SK-N-SH (cell line): ENCODE measurements around the gene WIPF3. TPM values are rescaled to one million over a fixed set of nuclear protein-coding genes. Genes with fewer than 3 reads are reported as not detected.

Experiments used
- CTCF ChIA-PET: fragments of 300-600, 350-600 bp; formaldehyde crosslinking; extraction: SDS; loops from one replicate; lab custom pipeline; 2021; lab: Yijun Ruan, JAX
- POLR2A ChIA-PET: fragments of 350-600 bp; sonication (Branson Sonifier 250); formaldehyde crosslinking; extraction: SDS; loops from one replicate; lab custom pipeline; 2020; ENCODE audit warnings: antibody characterized with exemption, inconsistent platforms; lab: Yijun Ruan, JAX
- DNase-seq: peaks from one replicate; pipeline ENCODE4 v3.0.0; 2012
- H2AFZ ChIP-seq: fragments of 200-600 bp; sonication (generic); 2 replicates; pipeline ENCODE4 v1.8.1; 2016; ENCODE audit warnings: antibody characterized with exemption, mild to moderate bottlenecking, low read depth
- H3F3A ChIP-seq: fragments of 200-600 bp; sonication (generic); replicated peaks from 2 replicates; pipeline ENCODE3; 2016; ENCODE audit warnings: antibody characterized with exemption, mild to moderate bottlenecking; ENCODE audit not compliant: insufficient read depth
- H3K27ac ChIP-seq, 2 experiments: fragments of 200-500 bp in 1 of 2; fragments of 200-600 bp in 1 of 2; sonication (Bioruptor generic) in 1 of 2; sonication (generic), shearing (Covaris generic) in 1 of 2; 2 replicates each; pipeline versions ENCODE4 v1.5.1 to v1.6.1; 2014 to 2016; ENCODE audit warnings: low read depth in 2 of 2, inconsistent platforms in 1 of 2, low read length in 1 of 2, mild to moderate bottlenecking in 1 of 2, mixed read lengths in 1 of 2
- H3K27me3 ChIP-seq: fragments of 200-600 bp; sonication (generic), shearing (Covaris generic); 2 replicates; pipeline ENCODE4 v1.6.1; 2016; ENCODE audit warnings: mixed run types; ENCODE audit not compliant: insufficient read depth
- H3K36me3 ChIP-seq, 2 experiments: fragments of 200-500 bp in 1 of 2; fragments of 200-600 bp in 1 of 2; sonication (Bioruptor generic) in 1 of 2; sonication (generic) in 1 of 2; replicated peaks in 1 of 2; 2 replicates each; pipeline versions ENCODE3 to v1.5.1; 2014 to 2016; ENCODE audit warnings: low read length in 1 of 2, mild to moderate bottlenecking in 1 of 2; ENCODE audit not compliant: insufficient read depth in 2 of 2, control insufficient read depth in 1 of 2
- H3K4me1 ChIP-seq, 2 experiments: fragments of 200-500 bp in 1 of 2; fragments of 200-600 bp in 1 of 2; sonication (Bioruptor generic) in 1 of 2; sonication (generic), shearing (Covaris generic) in 1 of 2; 2 replicates each; pipeline versions ENCODE4 v1.5.1 to v1.6.1; 2014 to 2016; ENCODE audit warnings: low read depth in 1 of 2, low read length in 1 of 2, mixed run types in 1 of 2; ENCODE audit not compliant: insufficient read depth in 2 of 2, control insufficient read depth in 1 of 2
- H3K4me2 ChIP-seq: fragments of 200-600 bp; sonication (generic), shearing (Covaris generic); 2 replicates; pipeline ENCODE4 v1.6.1; 2017; ENCODE audit warnings: mixed run types
- H3K4me3 ChIP-seq, 2 experiments: fragments of 200-500 bp in 1 of 2; fragments of 200-600 bp in 1 of 2; sonication (Bioruptor generic) in 1 of 2; sonication (generic), shearing (Covaris generic) in 1 of 2; 2 replicates each; pipeline versions ENCODE4 v1.5.1 to v1.8.1; 2014 to 2016; ENCODE audit warnings: low read depth in 2 of 2, inconsistent platforms in 1 of 2, low read length in 1 of 2, mild to moderate bottlenecking in 1 of 2, mixed read lengths in 1 of 2, moderate library complexity in 1 of 2
- H3K79me2 ChIP-seq: fragments of 200-600 bp; sonication (generic); 2 replicates; pipeline ENCODE4 v1.8.1; 2017; ENCODE audit warnings: mild to moderate bottlenecking; ENCODE audit not compliant: insufficient read depth
- H3K9ac ChIP-seq: fragments of 200-600 bp; sonication (generic); 2 replicates; pipeline ENCODE4 v1.6.1; 2017; ENCODE audit warnings: mixed run types
- H3K9me2 ChIP-seq: fragments of 200-600 bp; sonication (generic); 2 replicates; pipeline ENCODE4 v1.6.1; 2017; ENCODE audit warnings: mixed run types
- H3K9me3 ChIP-seq: fragments of 200-600 bp; sonication (generic); 2 replicates; pipeline ENCODE4 v1.6.1; 2017; ENCODE audit warnings: mixed run types, mild to moderate bottlenecking, moderate library complexity
- H4K20me1 ChIP-seq: fragments of 200-600 bp; sonication (generic); 2 replicates; pipeline ENCODE4 v1.6.1; 2017; ENCODE audit warnings: mild to moderate bottlenecking, mixed run types; ENCODE audit not compliant: insufficient read depth
- EZH2phosphoT487 ChIP-seq: fragments of 200-600 bp; sonication (generic); IDR thresholded peaks from 2 replicates; pipeline ENCODE4 v1.6.1; 2017; ENCODE audit warnings: low read depth, mixed run types, mild to moderate bottlenecking, antibody characterized with exemption, moderate library complexity, borderline replicate concordance
- FOXM1 ChIP-seq: IDR thresholded peaks from 2 replicates; pipeline ENCODE4 v1.4.0; 2012; ENCODE audit warnings: low read depth, mild to moderate bottlenecking
- MAX ChIP-seq: IDR thresholded peaks from 2 replicates; pipeline ENCODE4 v1.4.0; 2012; ENCODE audit warnings: low read depth
- MEF2A ChIP-seq: IDR thresholded peaks from 2 replicates; pipeline ENCODE4 v1.4.0; 2012; ENCODE audit warnings: low read depth, borderline replicate concordance
- NFIC ChIP-seq: IDR thresholded peaks from 2 replicates; pipeline ENCODE4 v1.4.0; 2012; ENCODE audit warnings: borderline replicate concordance
- PBX3 ChIP-seq: IDR thresholded peaks from 2 replicates; pipeline ENCODE4; 2012
- RCOR1 ChIP-seq: fragments of 150-350 bp; IDR thresholded peaks from 2 replicates; pipeline ENCODE4 v1.6.1; 2017; ENCODE audit warnings: antibody characterized with exemption, low read length
- RXRA ChIP-seq: IDR thresholded peaks from 2 replicates; pipeline ENCODE4 v1.4.0; 2012; ENCODE audit warnings: low read depth, mild to moderate bottlenecking, borderline replicate concordance
- USF1 ChIP-seq: IDR thresholded peaks from 2 replicates; pipeline ENCODE4 v1.4.0; 2012; ENCODE audit warnings: low read depth, borderline replicate concordance
- USF2 ChIP-seq: fragments of 150-350 bp; IDR thresholded peaks from 2 replicates; pipeline ENCODE4 v1.6.1; 2017; ENCODE audit warnings: antibody characterized with exemption, low read length, low read depth, borderline replicate concordance
- YY1 ChIP-seq: IDR thresholded peaks from 2 replicates; pipeline ENCODE4 v1.4.0; 2012; ENCODE audit warnings: low read depth, mild to moderate bottlenecking
- ZBTB33 ChIP-seq: IDR thresholded peaks from 2 replicates; pipeline ENCODE4 v1.4.0; 2012; ENCODE audit warnings: low read depth, borderline replicate concordance
- WGBS: methylation state at CpG from one replicate; pipeline ENCODE4 v1.1.6; 2017; ENCODE audit warnings: low lambda C conversion rate; 5-methylcytosine and 5-hydroxymethylcytosine counted together
- polyA plus RNA-seq, 3 experiments: library from polyadenylated mRNA; depleted of rRNA; stranded (reverse); fragments of >200 nt; gene quantifications; 2 replicates each; pipeline ENCODE4 v1.2.3, GENCODE V29; 2012

The WIPF3 gene
- polyA plus RNA-seq, 1 of the 3 experiments (the other 2 are of a cell fraction): 0.02 TPM

GRCh38 chr7:29763266-29763665 lies 43.0 kb upstream of the WIPF3 start:
- POLR2A ChIA-PET: no interaction called here

More at GRCh38 chr7:29763266-29763665, 43.0 kb upstream of the WIPF3 start:
- TF ChIP-seq ZBTB33: no peak
- TF ChIP-seq RXRA: no peak
- TF ChIP-seq FOXM1: no peak
- no peak for TF ChIP-seq RCOR1
- no peak for TF ChIP-seq YY1
- TF ChIP-seq USF2: no peak
- no peak for TF ChIP-seq NFIC
- no peak for TF ChIP-seq EZH2phosphoT487
- TF ChIP-seq MEF2A: no peak
- no peak for TF ChIP-seq PBX3
- no peak for TF ChIP-seq USF1
- no peak for TF ChIP-seq MAX
- H4K20me1 ChIP-seq: no peaks in the 10 kb centered on the region
- DNase-seq: no peak
- no peaks in the 10 kb centered on the region for H3K36me3 ChIP-seq
- H3K9me2 ChIP-seq: no peaks in the 10 kb centered on the region
- H3K79me2 ChIP-seq: no peaks in the 10 kb centered on the region
- H3F3A ChIP-seq: no peaks in the 10 kb centered on the region
- 23% methylated on average over 1 of the region's 1 CpG for WGBS
- H3K27me3 ChIP-seq: peaks cover 8% of the 10 kb centered on the region; the same call in 1 of the 2 replicates
- H3K27ac ChIP-seq: no peak overlapping the region
- H3K9me3 ChIP-seq: no peaks in the 10 kb centered on the region
- CTCF ChIA-PET: no interaction called here
- H3K4me3 ChIP-seq: no peak overlapping the region
- H2AFZ ChIP-seq: no peak overlapping the region
- no peak overlapping the region for H3K4me2 ChIP-seq
- no peak overlapping the region for H3K9ac ChIP-seq
- peaks cover 0 to 4% of the 10 kb centered on the region in 2 experiments; a peak in 1 of 4 replicates for H3K4me1 ChIP-seq
